MM.1S (cell line): Measurements from ENCODE around the gene PTGFR.

Experiments used
- CTCF ChIP-seq: fragments of 300-600 bp; sonication (generic); IDR thresholded peaks from 2 replicates; pipeline ENCODE4 v1.5.1; 2016; ENCODE audit warnings: antibody characterized with exemption, low read length, mixed read lengths
- EZH2 ChIP-seq: fragments of 300-600 bp; sonication (generic); optimal IDR thresholded peaks from 2 replicates; pipeline ENCODE3; 2017; ENCODE audit warnings: low read depth, mild to moderate bottlenecking, antibody characterized with exemption, low read length, mixed read lengths
- EZH2phosphoT487 ChIP-seq: fragments of 300-600 bp; sonication (generic); IDR thresholded peaks from 2 replicates; pipeline ENCODE4 v1.6.1; 2018; ENCODE audit warnings: antibody characterized with exemption, low read length

GRCh38 chr1:78577257-78578100 lies 86.7 kb downstream of the PTGFR start:
- no peak for TF ChIP-seq CTCF
- TF ChIP-seq EZH2: no peak
- TF ChIP-seq EZH2phosphoT487: no peak
